Gastroesophageal sphincter (tissue), 4 donors: ENCODE measurements around the gene RAPGEF5. TPM values are rescaled to one million over a fixed set of nuclear protein-coding genes. Genes with fewer than 3 reads are reported as not detected.

Experiments
- ATAC-seq: fragments of 150-250 bp; one replicate; pipeline ENCODE4 v1.9.1; 2016; ENCODE audit warnings: mild to moderate bottlenecking, moderate library complexity
- H3K27ac ChIP-seq, 4 donors: fragments of 200-600 bp; sonication (generic) in 3 of 4; 1 replicate in 3 of 4; 2 replicates in 1 of 4; pipeline ENCODE4 v1.5.1; 2016 to 2019
- H3K27me3 ChIP-seq: fragments of 200-600 bp; sonication (generic); one replicate; pipeline ENCODE4 v1.5.1; 2019
- H3K36me3 ChIP-seq, 2 donors: fragments of 200-600 bp; sonication (generic); one replicate each; pipeline ENCODE4 v1.5.1; 2019; ENCODE audit warnings: control low read depth in 1 of 2
- H3K4me1 ChIP-seq, 3 donors: fragments of 200-600 bp; sonication (generic); 1 replicate in 2 of 3; 2 replicates in 1 of 3; pipeline ENCODE4 v1.5.1; 2016 to 2019; ENCODE audit warnings: control low read depth in 2 of 3
- H3K4me3 ChIP-seq, 2 donors: fragments of 200-600 bp; sonication (generic); one replicate each; pipeline ENCODE4 v1.5.1; 2019; ENCODE audit warnings: mild to moderate bottlenecking in 1 of 2, moderate library complexity in 1 of 2
- H3K9me3 ChIP-seq, 3 donors: fragments of 200-600 bp; sonication (generic); one replicate each; pipeline ENCODE4 v1.5.1; 2017 to 2019; ENCODE audit warnings: control low read depth in 2 of 3
- CTCF ChIP-seq, 4 experiments: fragments of 200-600 bp in 2 of 4; fragments of 450-650 bp in 2 of 4; sonication (generic) in 1 of 4; IDR thresholded peaks; one replicate each; pipeline ENCODE4 v1.5.1; 2017 to 2019; ENCODE audit warnings: antibody characterized with exemption in 4 of 4, mild to moderate bottlenecking in 2 of 4, moderate library complexity in 2 of 4
- EP300 ChIP-seq: sonication (generic); formaldehyde crosslinking; IDR thresholded peaks from one replicate; pipeline ENCODE4 v1.6.1; 2017; ENCODE audit warnings: antibody characterized with exemption, mild to moderate bottlenecking
- POLR2A ChIP-seq, 2 donors: fragments of 450-650 bp; IDR thresholded peaks; one replicate each; pipeline ENCODE4 v1.6.1; 2017; ENCODE audit warnings: antibody characterized with exemption in 2 of 2, mild to moderate bottlenecking in 2 of 2, moderate library complexity in 1 of 2
- POLR2AphosphoS5 ChIP-seq: sonication (generic); formaldehyde crosslinking; IDR thresholded peaks from one replicate; pipeline ENCODE4 v1.6.1; 2017; ENCODE audit warnings: antibody characterized with exemption
- WGBS, 2 donors: methylation state at CpG; one replicate each; pipeline ENCODE4 v1.1.5; 2018; ENCODE audit warnings: low coverage in 1 of 2; 5-methylcytosine and 5-hydroxymethylcytosine counted together
- total RNA-seq, 4 donors: library from RNA; depleted of rRNA; stranded (reverse); fragments of >200 nt; gene quantifications; one replicate each; pipeline ENCODE4 v1.1.0, GENCODE V29; 2016

RAPGEF5 gene
- total RNA-seq, 4 donors from 2014 or later = 21.5 to 29.8 (median 26.6) TPM

GRCh38 chr7:22210355-22210754 is 146.6 kb downstream of the RAPGEF5 start:
- TF ChIP-seq POLR2A (IDR thresholded peaks at IDR 0.05) = no peak
- no peak for TF ChIP-seq CTCF (IDR thresholded peaks at IDR 0.05)
- no peak for TF ChIP-seq EP300
- TF ChIP-seq POLR2AphosphoS5 = no peak
- no peaks in the 10 kb centered on the region for H3K36me3 ChIP-seq
- WGBS, 2 donors = 66% methylated on average over 3 of the region's 3 CpGs
- no peaks in the 10 kb centered on the region for H3K27me3 ChIP-seq
- H3K9me3 ChIP-seq = no peaks in the 10 kb centered on the region
- H3K4me1 ChIP-seq = peaks cover 0 to 9% (median 0%) of the 10 kb centered on the region in 3 donors
- no peak for ATAC-seq
- no peak overlapping the region for H3K27ac ChIP-seq
- H3K4me3 ChIP-seq = no peak overlapping the region

- Histone ChIP-seq H3K36me3 (no peaks in the 10 kb centered on the region), H3K4me3 (no peak overlapping the region), H3K4me1 (peaks cover 0 to 12% (median 0%) of the 10 kb centered on the region in 3 donors), H3K27ac (no peak overlapping the region), H3K9me3 (no peaks in the 10 kb centered on the region), H3K27me3 (no peaks in the 10 kb centered on the region)
- 40 to 43% methylated on average over 1 to 2 of the region's 2 CpGs for WGBS, 2 donors
- no peak for TF ChIP-seq CTCF (IDR thresholded peaks at IDR 0.05)
- TF ChIP-seq POLR2AphosphoS5 = no peak
- no peak for TF ChIP-seq EP300
- TF ChIP-seq POLR2A (IDR thresholded peaks at IDR 0.05) = no peak
- ATAC-seq = no peak
Observed at GRCh38 chr7:22208799-22209198, 148.2 kb downstream of the RAPGEF5 start.

- no peak overlapping the region for H3K4me3 ChIP-seq
- no peak overlapping the region for H3K27ac ChIP-seq
- no peaks in the 10 kb centered on the region for H3K36me3 ChIP-seq
- 25 to 38% methylated on average over 1 of the region's 1 CpG for WGBS, 2 donors
- no peak for ATAC-seq
- H3K4me1 ChIP-seq = peaks cover 0 to 12% (median 0%) of the 10 kb centered on the region in 3 donors
- no peaks in the 10 kb centered on the region for H3K27me3 ChIP-seq
- H3K9me3 ChIP-seq = no peaks in the 10 kb centered on the region
- TF ChIP-seq CTCF (IDR thresholded peaks at IDR 0.05) = no peak
- TF ChIP-seq POLR2AphosphoS5 = no peak
- TF ChIP-seq EP300 = no peak
- TF ChIP-seq POLR2A (IDR thresholded peaks at IDR 0.05) = no peak
Observed at GRCh38 chr7:22207724-22208225, 149.2 kb downstream of the RAPGEF5 start.

- Histone ChIP-seq H3K27me3 (no peaks in the 10 kb centered on the region), H3K36me3 (no peaks in the 10 kb centered on the region), H3K27ac (peak overlapping the region in 2 of 4 donors; percentile 17 to 19), H3K4me3 (no peak overlapping the region), H3K9me3 (no peaks in the 10 kb centered on the region), H3K4me1 (peaks cover 0 to 12% (median 0%) of the 10 kb centered on the region in 3 donors)
- TF ChIP-seq POLR2AphosphoS5 (no peak), POLR2A (IDR thresholded peaks at IDR 0.05) (no peak), CTCF (IDR thresholded peaks at IDR 0.05) (no peak), EP300 (no peak)
- ATAC-seq = no peak
Observed at GRCh38 chr7:22205631-22206030, 151.3 kb downstream of the RAPGEF5 start.

GRCh38 chr7:22204312-22204711 is 152.6 kb downstream of the RAPGEF5 start:
- 40 to 67% methylated on average over 1 to 4 of the region's 4 CpGs for WGBS, 2 donors
- no peak overlapping the region for H3K27ac ChIP-seq
- ATAC-seq = no peak
- no peaks in the 10 kb centered on the region for H3K9me3 ChIP-seq
- no peaks in the 10 kb centered on the region for H3K36me3 ChIP-seq
- no peak overlapping the region for H3K4me3 ChIP-seq
- no peaks in the 10 kb centered on the region for H3K27me3 ChIP-seq
- no peak for TF ChIP-seq CTCF (IDR thresholded peaks at IDR 0.05)
- TF ChIP-seq POLR2A (IDR thresholded peaks at IDR 0.05) = no peak
- no peak for TF ChIP-seq EP300
- no peak for TF ChIP-seq POLR2AphosphoS5
- peaks cover 0 to 12% (median 0%) of the 10 kb centered on the region in 3 donors for H3K4me1 ChIP-seq
